Nucleus accumbens (tissue), 56 donors: ENCODE results near the gene RPS24.

Source experiments
- DNase-seq, 56 donors: peaks; one replicate each; lab custom pipeline; 2025; lab: John Stamatoyannopoulos, UW

RPS24 gene

DNA sequence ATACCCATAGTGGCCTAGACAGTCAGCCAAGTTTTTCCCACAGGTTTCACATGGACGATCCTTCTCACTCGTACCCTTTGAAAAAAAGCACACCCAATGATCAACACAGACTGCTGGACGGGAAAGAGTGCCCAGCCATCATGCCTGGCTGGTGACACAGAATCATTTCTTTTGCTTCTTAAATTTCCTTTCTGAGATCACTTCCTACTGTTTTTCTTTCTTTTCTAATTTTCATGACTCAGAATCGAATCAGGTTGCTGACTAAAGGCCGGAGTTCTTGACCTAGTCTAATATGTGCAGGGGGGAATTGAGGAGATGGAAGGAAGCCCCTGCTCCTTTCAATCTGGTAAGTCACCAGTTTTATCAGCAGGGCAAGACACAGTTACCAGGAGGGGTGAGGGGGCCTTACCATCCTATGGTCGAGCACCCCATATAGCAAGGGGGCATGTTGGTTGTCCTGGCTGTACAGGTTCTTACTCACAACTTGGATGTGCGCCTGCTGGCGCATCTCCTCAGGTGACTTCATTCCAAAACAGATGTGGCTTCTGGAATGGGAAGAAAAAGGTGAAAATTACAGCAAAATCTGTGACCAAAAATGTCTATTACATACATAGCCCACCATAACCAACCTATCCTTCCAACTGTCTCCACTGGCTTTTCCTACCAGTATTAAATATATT, 7.8 kb upstream of the RPS24 start:
- no peak for DNase-seq

DNA sequence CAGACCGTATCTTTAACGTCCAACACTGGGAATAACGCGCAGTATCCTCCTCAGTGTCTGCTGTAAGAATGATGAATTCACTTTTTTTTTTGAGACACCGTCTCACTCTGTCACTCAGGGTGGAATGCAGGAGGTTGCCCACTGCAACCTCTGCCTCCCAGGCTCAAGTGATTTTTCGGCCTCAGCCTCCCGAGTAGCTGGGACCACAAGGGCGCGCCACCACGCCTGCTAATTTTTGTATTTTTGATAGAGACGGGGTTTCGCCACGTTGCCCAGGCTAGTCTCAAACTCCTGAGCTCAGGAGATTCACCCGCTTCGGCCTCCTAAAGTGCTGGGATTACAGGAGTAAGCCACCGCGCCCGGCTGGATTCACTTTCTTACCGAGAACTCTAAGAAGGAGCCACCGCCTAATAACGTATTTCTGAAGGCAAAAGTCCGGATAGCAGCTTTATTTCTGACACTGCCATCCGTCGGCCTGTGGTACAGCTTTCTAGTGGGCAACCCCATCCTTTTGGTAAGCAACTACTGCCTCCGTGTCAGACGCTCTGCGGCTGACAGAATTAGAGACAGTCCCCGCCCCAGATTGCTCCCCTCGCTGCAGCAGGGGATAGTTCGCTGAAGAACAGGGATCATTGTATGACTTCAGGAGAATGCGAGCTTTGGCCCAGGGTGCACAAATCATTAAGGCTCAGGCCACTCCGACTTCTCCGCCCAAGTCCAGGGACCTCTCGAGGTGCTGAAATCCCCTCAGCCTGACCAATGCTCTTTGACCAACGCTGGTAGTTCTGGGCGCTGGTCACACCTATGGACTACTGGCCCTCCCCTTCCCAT, 5.0 kb upstream of the RPS24 start:
- DNase-seq = no peak

DNA sequence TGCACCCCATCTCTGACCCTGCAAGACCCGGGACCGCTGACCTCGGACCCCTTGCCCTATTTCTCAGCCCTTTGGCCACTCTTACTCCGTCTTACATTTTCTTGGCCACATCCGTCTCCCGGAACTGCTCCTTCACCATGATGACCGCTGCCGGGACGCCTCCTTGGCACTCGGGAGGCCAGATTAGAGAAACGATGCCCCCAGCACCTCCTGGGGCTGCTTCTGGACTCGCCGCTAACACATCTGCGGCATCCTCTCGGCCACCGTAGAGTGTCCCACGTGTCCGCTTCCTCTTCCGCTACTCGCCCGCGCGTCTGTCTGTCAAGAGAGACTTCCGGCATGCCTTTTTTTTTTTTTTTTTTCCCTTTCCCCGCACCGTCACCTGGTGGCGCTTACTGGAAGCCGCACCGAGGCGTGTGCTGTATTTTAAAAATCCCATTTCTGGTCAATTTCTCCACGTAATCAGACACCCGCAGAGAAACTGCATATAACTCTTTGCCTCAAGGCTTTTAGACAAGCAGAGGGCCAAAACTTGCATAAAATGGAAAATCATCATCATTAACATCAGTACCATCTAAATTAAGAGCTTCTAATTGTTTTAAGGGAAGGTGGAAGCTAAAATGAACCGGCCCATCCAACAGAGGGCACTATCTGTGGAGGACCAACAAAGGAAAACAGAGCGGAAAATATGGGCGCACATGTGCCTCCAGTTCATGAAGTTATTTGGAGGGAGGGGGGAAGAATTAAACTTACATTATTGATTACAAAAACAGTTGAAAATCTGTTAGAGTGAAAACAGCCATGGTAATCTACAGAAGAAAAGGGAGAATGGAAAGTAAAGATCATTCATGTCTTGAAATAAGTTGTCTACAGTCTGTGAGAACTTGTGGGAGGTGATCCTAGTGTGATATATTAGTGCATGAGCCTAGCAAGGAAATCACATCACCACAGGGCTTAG, 4.1 kb upstream of the RPS24 start, which contains the start of gene POLR3A:
Gene POLR3A, minus strand, starts transcription at position 247 of the 958 bp plus-strand sequence. Its CDS starts 108 bp downstream, at position 139.
- DNase-seq = peak in 55 of 56 donors; percentile 51 to 95 (median 84)

DNA sequence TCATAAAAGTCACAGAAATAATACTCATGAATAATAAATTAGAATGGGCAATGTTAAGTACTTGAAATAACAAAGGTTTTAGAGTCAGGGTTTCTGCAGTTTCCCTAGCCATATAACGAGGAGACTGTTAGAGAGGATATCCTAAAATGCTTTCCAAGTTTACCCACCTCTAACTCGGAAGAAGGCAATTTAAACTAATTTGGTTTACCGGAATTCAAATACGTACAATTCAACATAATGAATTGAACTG, 351 bp upstream of the RPS24 start:
- DNase-seq = no peak

DNA sequence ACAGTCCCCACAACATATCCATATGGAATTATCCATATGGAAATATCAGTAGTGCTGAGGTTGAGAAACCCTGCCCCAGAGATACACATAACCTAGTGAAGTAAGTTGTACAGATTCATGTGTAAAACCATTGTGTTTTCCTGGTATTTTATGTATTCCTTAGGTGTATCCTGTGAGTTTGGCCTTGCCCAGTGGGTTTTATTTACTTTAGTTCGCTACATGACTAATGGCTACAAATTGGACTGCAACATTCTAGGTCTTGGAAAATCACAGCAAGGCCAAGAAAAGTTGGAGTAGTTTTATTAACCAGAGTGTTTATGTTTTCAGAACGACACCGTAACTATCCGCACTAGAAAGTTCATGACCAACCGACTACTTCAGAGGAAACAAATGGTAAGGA, 1.4 kb downstream of the RPS24 start:
- DNase-seq = no peak

DNA sequence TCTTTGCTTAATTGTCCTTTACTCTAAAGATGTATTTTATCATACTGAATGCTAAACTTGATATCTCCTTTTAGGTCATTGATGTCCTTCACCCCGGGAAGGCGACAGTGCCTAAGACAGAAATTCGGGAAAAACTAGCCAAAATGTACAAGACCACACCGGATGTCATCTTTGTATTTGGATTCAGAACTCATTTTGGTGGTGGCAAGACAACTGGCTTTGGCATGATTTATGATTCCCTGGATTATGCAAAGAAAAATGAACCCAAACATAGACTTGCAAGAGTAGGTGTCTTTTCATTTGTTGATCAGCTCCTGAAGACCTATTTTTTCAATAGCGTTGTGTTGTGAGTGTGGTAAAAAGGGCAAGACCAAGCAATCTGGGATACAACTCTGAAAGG, 1.8 kb downstream of the RPS24 start:
- no peak for DNase-seq

DNA sequence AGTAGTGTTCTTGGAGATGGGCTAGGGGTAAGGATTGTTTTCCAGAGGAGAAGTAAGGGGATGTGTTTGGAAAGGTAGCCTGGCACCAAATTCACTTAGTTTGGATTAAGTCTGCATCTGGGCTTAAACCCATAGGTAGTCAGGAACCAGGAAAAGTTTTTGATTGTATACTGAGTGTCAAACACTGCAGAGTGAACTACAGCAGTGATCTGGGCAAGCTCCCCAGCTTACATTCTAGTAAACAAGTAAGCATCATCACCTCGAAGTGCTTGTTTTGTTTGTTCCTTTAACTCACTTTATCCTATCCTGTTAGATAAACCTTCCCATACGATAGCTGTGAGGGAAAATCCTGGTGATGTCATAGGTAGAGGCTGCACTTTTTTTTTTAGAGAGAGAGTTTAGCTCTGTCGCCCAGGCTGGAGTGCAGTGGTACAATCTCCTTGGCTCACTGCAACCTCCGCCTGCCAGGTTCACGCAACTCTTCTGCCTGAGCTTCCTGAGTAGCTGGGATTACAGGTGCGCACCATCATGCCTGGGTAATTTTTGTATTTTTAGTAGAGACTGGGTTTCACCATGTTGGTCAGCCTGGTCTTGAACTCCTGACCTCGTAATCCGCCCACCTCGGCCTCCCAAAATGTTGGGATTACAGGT, 2.4 kb downstream of the RPS24 start:
- DNase-seq = no peak

DNA sequence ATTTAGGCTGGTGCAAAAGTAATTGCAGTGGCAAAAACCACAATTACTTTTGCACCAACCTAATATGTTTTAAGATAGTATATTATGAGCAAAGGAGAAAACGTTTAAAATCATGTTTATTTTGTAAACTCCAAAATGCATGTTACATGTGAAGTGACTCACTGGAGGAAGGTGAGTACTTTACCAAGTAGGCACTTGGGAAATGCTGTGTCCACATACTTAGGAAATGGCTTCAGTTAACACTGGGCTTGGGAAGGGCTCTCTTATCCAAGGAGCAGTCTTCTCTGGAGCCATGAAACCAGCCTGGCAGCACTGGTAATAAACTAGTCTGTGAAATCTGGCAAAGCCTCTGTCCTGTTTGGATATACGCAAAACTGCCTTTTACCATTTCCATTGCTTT, 4.4 kb downstream of the RPS24 start:
- DNase-seq = no peak

DNA sequence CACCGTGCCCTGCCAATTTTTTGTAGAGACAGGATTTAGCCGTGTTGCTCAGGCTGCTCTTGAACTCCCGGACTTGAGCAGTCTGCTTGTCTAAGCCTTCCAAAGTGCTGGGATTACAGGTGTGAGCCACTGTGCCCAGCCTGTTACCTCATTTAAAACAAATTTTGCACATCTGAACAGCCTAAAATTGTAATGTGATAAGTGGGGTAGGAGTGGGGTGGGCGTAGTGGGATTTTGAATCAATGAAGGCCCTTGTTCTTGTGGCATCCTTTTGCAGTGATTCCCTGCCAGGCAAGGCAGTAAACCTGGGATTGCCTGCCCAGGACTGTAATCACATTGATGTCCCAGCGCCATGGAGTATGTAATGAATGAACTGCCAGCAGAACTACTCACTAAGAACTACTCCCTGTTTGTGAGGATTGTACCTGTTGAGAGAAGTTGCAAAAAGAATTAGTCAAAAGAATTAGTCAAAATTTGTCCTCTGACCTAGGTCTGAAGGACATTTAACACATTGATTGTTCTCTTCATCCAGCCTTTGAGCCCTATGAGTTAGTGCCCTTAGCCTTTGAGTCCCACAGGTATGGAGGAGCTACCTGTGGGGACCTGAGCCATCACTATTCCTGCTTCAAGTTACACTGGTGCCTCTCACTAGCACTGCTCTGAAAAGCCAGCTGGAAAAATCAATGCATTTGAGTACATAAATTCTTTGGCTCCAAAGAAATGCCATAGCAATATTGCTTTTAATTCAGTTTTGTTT, 5.3 kb downstream of the RPS24 start:
- DNase-seq = no peak

DNA sequence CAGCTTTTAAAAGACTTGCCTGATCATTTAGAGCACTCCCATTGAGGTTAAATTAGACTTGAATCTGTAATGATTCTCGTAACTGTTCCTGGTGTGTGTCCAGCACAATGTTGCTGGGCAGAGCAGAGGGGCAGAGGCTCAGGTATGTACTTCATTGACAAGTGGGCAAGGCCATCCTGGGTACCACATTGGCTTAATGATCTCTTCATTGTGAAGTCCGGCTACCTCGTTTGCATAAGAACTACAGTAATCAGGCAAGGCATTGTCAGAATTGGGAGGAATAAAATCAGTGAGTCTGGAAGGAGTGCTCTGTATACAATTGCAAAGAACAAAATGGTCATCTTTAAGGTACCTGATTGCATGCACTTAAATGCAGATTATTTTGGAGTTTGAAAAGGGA, 6.1 kb downstream of the RPS24 start:
- no peak for DNase-seq

DNA sequence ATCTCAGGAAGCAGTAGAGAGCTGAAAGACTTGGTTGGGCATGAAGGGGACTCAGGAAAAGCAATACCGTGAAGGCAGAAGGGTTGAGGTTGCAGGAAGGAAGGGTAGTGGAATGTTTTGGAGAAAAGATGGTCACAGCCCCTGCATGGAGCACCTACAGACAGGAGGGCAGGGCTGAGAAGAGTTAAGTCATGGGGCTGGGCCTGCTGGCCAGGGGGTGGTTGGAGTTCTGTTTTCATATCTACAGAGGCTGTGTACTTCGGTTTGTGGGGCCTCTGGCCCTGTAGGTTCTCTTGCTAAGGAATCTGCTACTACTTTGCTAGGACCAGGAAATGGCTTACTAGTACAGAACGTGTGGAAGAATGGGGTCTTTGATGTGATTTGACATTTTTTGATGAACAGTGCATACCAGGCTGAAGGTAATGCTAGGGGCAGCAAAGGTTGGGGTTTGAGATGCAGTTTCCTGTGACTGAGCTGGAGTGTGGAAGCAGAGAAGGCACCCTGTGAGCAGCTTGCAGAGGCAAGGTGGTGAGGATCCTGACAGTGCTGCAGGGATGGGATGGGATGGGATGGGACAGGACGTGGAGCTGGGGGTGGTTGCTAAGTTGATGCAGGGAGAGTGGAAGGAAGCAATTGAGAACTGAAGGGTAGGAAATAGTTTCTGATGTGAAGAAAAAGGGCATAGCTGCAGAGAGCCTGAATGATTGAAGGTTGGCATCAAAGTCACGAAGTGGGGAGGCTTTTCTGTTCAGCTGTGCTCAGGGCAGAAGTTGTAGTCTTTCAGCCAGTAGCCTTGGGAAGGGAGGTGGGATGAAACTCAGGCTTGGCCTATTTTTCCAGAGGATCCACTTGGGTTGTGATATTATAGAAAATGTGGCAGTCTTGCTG, 7.8 kb downstream of the RPS24 start:
- DNase-seq = no peak

DNA sequence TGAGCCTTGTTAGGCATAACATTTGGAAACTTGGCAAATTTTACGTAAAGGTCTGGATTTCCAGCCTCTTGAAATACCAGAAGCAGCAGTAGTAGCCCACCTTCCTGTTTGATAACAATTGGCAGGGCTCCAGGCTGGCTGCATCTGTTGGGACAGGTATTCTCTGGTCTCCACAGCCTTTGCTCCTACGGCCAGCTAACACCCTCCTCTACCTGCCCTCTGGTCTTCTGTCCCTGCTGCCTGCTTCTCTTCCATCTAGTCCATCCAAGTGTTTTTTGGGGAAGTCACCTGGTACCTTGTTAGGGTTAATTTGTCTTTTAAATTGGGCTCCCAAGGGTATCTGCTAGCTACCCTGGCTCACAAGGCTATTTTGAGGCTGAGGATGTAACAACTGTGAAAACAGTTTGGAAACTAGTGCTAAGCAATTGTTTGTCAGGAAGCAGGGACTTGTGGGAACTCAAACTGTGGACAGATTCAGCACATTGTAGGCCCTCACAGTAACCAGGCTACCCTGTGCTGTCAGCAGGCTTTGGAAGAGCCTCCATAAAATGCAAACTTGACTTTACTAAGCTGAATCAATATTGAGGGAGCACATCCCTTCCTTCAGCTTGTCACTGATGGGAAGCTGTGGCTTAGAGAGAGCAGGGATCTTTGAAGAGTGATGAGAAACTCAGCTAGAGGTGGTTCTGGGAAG, 8.5 kb downstream of the RPS24 start:
- no peak for DNase-seq

DNA sequence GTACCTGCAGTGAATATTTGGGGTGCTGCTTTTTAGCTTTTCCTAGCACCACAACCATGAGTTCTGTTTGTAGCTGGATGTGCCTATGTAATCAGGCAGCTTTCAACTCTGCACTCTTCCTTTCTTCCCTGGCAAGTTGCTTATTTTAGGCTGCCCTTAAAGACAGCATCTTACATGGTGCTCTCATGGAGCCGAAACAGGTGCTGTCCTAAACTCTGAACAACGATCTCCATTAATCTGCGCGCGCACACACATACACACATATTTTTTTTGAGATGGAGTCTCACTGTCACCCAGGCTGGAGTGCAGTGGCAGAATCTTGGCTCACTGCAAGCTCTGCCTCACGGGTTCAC, 9.1 kb downstream of the RPS24 start:
- no peak for DNase-seq

DNA sequence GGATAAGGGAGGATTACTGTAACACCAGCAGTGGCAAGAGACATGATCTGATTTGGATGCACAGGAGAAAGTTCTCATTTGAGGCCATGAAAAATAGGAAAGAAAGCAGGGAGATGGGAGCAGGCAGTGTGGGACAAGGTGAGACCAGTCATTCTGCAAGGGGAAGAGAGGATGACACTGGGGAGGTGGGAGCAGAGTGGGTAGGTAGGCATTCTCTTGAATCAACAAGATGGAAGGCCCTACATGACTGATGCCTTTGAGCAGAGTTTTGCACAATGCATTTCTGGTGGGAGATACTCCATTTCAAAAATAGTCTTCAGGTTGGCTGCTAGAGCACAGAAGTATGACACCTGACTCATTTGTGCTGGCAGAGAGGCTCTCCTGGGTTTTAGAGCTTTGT, 10.5 kb downstream of the RPS24 start:
- no peak for DNase-seq

DNA sequence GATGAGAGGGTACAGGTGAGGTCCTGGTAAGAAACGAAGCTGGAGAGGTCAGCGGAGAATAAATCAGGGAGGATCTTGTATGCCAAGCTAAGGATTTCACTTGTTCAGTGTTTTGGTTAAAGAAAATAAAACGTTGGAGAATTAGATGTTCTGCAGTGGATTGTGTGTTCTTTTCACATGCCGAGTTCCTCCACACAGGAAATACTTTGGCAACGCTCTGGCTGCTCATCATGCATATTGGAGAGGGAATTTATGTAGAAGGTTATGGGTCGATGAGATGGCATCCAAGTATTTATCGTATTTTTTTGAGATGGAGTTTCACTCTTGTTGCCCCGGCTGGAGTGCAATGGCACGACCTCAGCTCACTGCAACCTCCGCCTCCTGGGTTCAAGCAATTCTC, 11.0 kb downstream of the RPS24 start:
- no peak for DNase-seq

DNA sequence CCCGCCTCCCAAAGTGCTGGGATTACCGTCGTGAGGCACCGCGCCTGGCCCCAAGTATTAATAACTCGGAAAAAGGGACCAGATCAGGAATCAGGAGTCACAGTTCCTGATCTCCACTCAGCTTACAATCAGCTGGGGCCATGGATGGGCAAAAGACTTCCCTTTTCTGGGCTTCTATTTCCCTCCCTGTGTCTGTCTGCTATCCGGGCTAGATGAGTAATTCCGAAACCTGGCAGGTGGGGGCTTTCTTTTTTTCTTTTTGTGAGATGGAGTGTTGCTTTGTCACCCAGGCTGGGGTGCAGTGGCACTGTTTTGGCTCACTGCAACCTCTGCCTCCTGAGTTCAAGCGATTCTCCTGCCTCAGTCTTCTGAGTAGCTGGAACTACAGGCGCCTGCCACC, 11.6 kb downstream of the RPS24 start:
- peak in 7 of 56 donors; percentile 6 to 29 (median 8) for DNase-seq

DNA sequence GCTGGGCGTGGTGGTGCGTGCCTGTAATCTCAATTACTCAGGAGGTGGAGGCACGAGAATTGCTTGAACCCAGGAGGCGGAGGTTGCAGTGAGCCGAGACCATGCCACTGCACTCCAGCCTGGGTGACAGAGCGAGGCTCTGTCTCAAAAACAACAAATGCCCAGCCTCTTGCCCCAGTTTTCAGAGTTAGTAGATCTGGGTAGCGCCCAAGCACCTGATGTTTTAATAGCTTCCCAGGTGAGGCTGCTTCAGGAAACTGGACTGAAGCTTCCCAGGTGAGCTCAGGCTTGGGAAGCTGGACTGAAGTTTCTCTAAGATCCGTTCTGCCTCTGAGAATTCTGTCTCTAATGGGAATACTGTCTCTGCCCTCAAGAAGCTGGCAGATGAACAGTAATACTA, 12.2 kb downstream of the RPS24 start:
- DNase-seq = no peak

DNA sequence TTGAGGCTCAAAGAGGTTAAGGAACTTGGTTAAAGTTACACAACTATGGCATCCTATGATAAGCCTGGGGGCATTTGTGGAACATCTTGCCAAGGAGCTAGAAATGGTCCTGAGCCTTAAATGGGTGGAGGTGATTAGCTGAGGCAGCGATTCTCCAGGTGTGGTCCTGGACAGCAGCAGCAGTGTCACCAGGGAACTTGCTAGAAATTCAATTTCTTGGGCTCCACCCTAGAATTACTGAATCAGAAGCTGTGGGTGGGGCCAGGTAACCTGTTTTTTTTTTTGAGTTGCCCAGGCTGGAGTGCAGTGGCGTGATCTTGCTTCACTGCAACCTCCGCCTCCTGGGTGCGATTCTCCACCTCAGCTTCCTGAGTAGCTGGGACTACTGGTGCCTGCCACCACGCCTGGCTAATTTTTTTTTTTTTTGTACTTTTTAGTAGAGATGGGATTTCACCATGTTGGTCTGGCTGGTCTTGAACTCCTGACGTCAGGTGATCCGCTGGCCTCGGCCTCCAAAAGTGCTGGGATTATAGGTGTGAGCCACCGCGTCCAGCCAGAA, 13.1 kb downstream of the RPS24 start:
- no peak for DNase-seq
